Neural cell (in vitro differentiated cells): ENCODE measurements around the gene SPINK8. TPM values are rescaled to one million over a fixed set of nuclear protein-coding genes. Genes with fewer than 3 reads are reported as not detected.
"Not testable (repeated sequence)": the region's sequence is repeated elsewhere in the genome, so short reads cannot be mapped to it uniquely, and the experiment has no call there.

ENCODE experiments used
- H2AFZ ChIP-seq: fragments of 200-600, 300-800 bp; sonication (generic), shearing (Covaris generic); 2 replicates; pipeline ENCODE4 v1.6.0; 2014; ENCODE audit warnings: low read depth, mild to moderate bottlenecking, antibody characterized with exemption, low read length, moderate library complexity
- H3F3A ChIP-seq: fragments of 200-600 bp; shearing (Covaris generic); 2 replicates; pipeline ENCODE4 v1.6.1; 2016; ENCODE audit warnings: mild to moderate bottlenecking, moderate library complexity, mixed read lengths, antibody characterized with exemption, low read length; ENCODE audit not compliant: insufficient read depth, poor library complexity, severe bottlenecking
- H3K27ac ChIP-seq: fragments of 200-600, 300-800 bp; sonication (generic), shearing (Covaris generic); 2 replicates; pipeline ENCODE4 v1.5.1; 2014; ENCODE audit warnings: mild to moderate bottlenecking, low read length, moderate library complexity
- H3K27me3 ChIP-seq: fragments of 300-800, 200-600 bp; sonication (generic), shearing (Covaris generic); 2 replicates; pipeline ENCODE4 v1.6.0; 2014; ENCODE audit warnings: mild to moderate bottlenecking, low read depth, low read length, moderate library complexity; ENCODE audit not compliant: insufficient read depth
- H3K36me3 ChIP-seq: fragments of 300-800, 200-600 bp; sonication (generic), shearing (Covaris generic); 2 replicates; pipeline ENCODE4 v1.5.1; 2014; ENCODE audit warnings: mild to moderate bottlenecking, antibody characterized with exemption, low read length, moderate library complexity; ENCODE audit not compliant: insufficient read depth
- H3K4me2 ChIP-seq: fragments of 300-800, 200-600 bp; sonication (generic), shearing (Covaris generic); 2 replicates; pipeline ENCODE4 v1.6.0; 2014; ENCODE audit warnings: mild to moderate bottlenecking, low read length
- H3K4me3 ChIP-seq: fragments of 300-800, 200-600 bp; sonication (generic), shearing (Covaris generic); 2 replicates; pipeline ENCODE4 v1.5.1; 2014; ENCODE audit warnings: mild to moderate bottlenecking, low read length, moderate library complexity
- H3K79me2 ChIP-seq: fragments of 200-600 bp; shearing (Covaris generic); replicated peaks from 2 replicates; pipeline ENCODE4 v1.6.0; 2014; ENCODE audit warnings: mild to moderate bottlenecking, low read length, moderate library complexity; ENCODE audit not compliant: insufficient read depth
- H3K9ac ChIP-seq: fragments of 300-800, 200-600 bp; sonication (generic), shearing (Covaris generic); 2 replicates; pipeline ENCODE4 v1.6.1; 2016; ENCODE audit warnings: mild to moderate bottlenecking, low read length, mixed read lengths
- H3K9me2 ChIP-seq: fragments of 200-600 bp; shearing (Covaris generic); 2 replicates; pipeline ENCODE4 v1.6.1; 2016; ENCODE audit warnings: mild to moderate bottlenecking, low read length, mixed read lengths; ENCODE audit not compliant: insufficient read depth
- H3K9me3 ChIP-seq: fragments of 200-600, 300-800 bp; sonication (generic), shearing (Covaris generic); 2 replicates; pipeline ENCODE4 v1.6.1; 2016; ENCODE audit warnings: mild to moderate bottlenecking, mixed run types, low read length, moderate library complexity, mixed read lengths
- H4K20me1 ChIP-seq: fragments of 200-600 bp; shearing (Covaris generic); 2 replicates; pipeline ENCODE4 v1.6.1; 2016; ENCODE audit warnings: mild to moderate bottlenecking, mixed run types; ENCODE audit not compliant: insufficient read depth
- EP300 ChIP-seq: fragments of 450-650 bp; conservative IDR thresholded peaks from 2 replicates; pipeline ENCODE4 v1.6.1; 2014; ENCODE audit warnings: antibody characterized with exemption, mild to moderate bottlenecking, moderate library complexity; ENCODE audit not compliant: poor library complexity, severe bottlenecking
- EZH2 ChIP-seq: fragments of 200-600, 300-800 bp; shearing (Covaris generic), sonication (generic); IDR thresholded peaks from 2 replicates; pipeline ENCODE4 v1.6.1; 2014; ENCODE audit warnings: antibody characterized with exemption, low read length, borderline replicate concordance, mild to moderate bottlenecking; ENCODE audit not compliant: insufficient read depth, poor library complexity, severe bottlenecking
- MXI1 ChIP-seq: fragments of 450-650 bp; conservative IDR thresholded peaks from 2 replicates; pipeline ENCODE4 v1.6.1; 2014; ENCODE audit warnings: antibody characterized with exemption, mild to moderate bottlenecking; ENCODE audit not compliant: poor library complexity, severe bottlenecking
- POLR2AphosphoS5 ChIP-seq: IDR thresholded peaks from 2 replicates; pipeline ENCODE4 v1.6.1; 2012
- RAD21 ChIP-seq: fragments of 450-650 bp; conservative IDR thresholded peaks from 2 replicates; pipeline ENCODE4 v1.6.1; 2014; ENCODE audit warnings: antibody characterized with exemption, mild to moderate bottlenecking, moderate library complexity
- SMC3 ChIP-seq: fragments of 450-650 bp; conservative IDR thresholded peaks from 2 replicates; pipeline ENCODE4 v1.6.1; 2014; ENCODE audit warnings: antibody characterized with exemption, mild to moderate bottlenecking, moderate library complexity; ENCODE audit not compliant: poor library complexity
- TAF1 ChIP-seq: IDR thresholded peaks from 2 replicates; pipeline ENCODE4 v1.6.1; 2012; ENCODE audit warnings: low read depth
- polyA plus RNA-seq: library from polyadenylated mRNA; depleted of rRNA; stranded (reverse); fragments of >200 nt; gene quantifications from 2 replicates; pipeline ENCODE4 v1.2.3, GENCODE V29; 2014
- TF ChIP-seq, protein P1 (sequence below): fragments of 450-650 bp; IDR thresholded peaks from 2 replicates; pipeline ENCODE4 v1.5.1; 2014; ENCODE audit warnings: antibody characterized with exemption, mild to moderate bottlenecking, moderate library complexity; ENCODE audit not compliant: poor library complexity, severe bottlenecking
- TF ChIP-seq, protein P2 (sequence below): IDR thresholded peaks from 2 replicates; pipeline ENCODE4 v1.6.1; 2012; ENCODE audit warnings: borderline replicate concordance

SPINK8 gene
- polyA plus RNA-seq, 1 donor from 2014 or later: not detected

DNA sequence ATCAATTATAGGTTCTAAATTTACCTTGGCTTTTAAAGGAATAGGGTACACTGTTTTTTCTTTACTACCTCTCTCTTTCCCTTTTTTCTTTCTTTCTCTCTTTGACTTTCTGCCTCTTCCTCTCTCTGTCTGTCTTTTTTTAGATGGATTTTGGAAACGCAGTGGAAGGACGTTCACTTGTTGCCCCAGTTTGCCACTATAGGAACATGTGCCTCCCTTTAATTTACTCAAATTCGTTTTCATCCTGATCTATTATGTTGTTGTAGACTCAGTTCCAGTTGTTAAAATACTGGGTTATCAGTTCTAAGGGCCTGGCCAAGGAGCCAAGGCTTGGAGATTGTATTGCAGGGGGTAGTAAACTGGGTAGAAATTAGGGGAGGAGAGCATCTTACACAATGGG is 1.1 kb upstream of the SPINK8 start:
- no peak overlapping the region for H3K4me2 ChIP-seq
- no peaks in the 10 kb centered on the region for H3F3A ChIP-seq
- no peak overlapping the region for H3K4me3 ChIP-seq
- H3K9me2 ChIP-seq: no peaks in the 10 kb centered on the region
- H3K9me3 ChIP-seq: no peaks in the 10 kb centered on the region
- H3K9ac ChIP-seq: no peak overlapping the region
- H3K36me3 ChIP-seq: no peaks in the 10 kb centered on the region
- no peaks in the 10 kb centered on the region for H3K79me2 ChIP-seq
- no peaks in the 10 kb centered on the region for H3K27me3 ChIP-seq
- no peaks in the 10 kb centered on the region for H4K20me1 ChIP-seq
- no peak overlapping the region for H3K27ac ChIP-seq
- TF ChIP-seq, protein P1, sequence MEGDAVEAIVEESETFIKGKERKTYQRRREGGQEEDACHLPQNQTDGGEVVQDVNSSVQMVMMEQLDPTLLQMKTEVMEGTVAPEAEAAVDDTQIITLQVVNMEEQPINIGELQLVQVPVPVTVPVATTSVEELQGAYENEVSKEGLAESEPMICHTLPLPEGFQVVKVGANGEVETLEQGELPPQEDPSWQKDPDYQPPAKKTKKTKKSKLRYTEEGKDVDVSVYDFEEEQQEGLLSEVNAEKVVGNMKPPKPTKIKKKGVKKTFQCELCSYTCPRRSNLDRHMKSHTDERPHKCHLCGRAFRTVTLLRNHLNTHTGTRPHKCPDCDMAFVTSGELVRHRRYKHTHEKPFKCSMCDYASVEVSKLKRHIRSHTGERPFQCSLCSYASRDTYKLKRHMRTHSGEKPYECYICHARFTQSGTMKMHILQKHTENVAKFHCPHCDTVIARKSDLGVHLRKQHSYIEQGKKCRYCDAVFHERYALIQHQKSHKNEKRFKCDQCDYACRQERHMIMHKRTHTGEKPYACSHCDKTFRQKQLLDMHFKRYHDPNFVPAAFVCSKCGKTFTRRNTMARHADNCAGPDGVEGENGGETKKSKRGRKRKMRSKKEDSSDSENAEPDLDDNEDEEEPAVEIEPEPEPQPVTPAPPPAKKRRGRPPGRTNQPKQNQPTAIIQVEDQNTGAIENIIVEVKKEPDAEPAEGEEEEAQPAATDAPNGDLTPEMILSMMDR: no peak
- TF ChIP-seq, protein P2, sequence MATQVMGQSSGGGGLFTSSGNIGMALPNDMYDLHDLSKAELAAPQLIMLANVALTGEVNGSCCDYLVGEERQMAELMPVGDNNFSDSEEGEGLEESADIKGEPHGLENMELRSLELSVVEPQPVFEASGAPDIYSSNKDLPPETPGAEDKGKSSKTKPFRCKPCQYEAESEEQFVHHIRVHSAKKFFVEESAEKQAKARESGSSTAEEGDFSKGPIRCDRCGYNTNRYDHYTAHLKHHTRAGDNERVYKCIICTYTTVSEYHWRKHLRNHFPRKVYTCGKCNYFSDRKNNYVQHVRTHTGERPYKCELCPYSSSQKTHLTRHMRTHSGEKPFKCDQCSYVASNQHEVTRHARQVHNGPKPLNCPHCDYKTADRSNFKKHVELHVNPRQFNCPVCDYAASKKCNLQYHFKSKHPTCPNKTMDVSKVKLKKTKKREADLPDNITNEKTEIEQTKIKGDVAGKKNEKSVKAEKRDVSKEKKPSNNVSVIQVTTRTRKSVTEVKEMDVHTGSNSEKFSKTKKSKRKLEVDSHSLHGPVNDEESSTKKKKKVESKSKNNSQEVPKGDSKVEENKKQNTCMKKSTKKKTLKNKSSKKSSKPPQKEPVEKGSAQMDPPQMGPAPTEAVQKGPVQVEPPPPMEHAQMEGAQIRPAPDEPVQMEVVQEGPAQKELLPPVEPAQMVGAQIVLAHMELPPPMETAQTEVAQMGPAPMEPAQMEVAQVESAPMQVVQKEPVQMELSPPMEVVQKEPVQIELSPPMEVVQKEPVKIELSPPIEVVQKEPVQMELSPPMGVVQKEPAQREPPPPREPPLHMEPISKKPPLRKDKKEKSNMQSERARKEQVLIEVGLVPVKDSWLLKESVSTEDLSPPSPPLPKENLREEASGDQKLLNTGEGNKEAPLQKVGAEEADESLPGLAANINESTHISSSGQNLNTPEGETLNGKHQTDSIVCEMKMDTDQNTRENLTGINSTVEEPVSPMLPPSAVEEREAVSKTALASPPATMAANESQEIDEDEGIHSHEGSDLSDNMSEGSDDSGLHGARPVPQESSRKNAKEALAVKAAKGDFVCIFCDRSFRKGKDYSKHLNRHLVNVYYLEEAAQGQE: no peak
- TF ChIP-seq EP300 (no peak), MXI1 (no peak), EZH2 (no peak), TAF1 (no peak), RAD21 (no peak), SMC3 (no peak), POLR2AphosphoS5 (no peak)
- H2AFZ ChIP-seq: no peak overlapping the region

DNA sequence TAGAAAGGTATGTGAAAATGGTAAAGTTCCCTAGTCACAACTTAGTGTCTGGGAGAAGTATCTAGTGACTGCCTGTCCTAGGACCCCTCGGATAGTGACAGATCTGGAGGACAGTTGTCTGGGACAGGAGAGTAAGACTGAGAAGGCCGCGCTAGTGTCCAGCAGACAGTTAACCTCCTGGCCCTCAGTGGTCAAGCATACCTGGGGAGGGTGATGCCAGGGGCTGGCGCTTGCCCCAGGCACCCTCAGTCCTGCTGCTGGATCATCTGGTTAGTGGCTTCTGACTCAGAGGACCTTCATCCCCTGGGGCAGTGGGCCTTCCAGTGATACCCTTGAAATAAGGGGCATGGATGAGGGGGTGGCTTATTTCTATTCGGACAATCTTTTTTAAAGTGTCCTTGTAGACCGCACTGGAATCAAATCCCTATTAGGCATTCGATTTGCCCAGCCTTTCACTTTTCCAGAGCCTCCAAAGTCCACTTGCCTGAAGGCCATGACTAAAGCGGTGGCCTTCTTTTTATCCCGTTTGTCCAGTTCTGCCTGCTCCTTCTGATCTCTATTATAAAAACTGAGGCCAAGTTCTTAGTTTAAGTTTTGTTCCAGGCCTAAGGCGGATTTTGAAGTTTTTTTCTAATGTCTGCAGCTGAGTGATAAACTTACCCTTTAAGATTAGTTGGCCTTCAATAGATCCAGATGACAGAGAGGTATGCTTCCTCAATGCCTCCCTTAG is 1.6 kb downstream of the SPINK8 start:
- H3K9me2 ChIP-seq, H3K79me2 ChIP-seq, H3K36me3 ChIP-seq, H3K9me3 ChIP-seq, H2AFZ ChIP-seq, H3K4me3 ChIP-seq, H3K27me3 ChIP-seq, H3K27ac ChIP-seq, H3F3A ChIP-seq, H3K9ac ChIP-seq, H4K20me1 ChIP-seq, H3K4me2 ChIP-seq: not testable (repeated sequence)

DNA sequence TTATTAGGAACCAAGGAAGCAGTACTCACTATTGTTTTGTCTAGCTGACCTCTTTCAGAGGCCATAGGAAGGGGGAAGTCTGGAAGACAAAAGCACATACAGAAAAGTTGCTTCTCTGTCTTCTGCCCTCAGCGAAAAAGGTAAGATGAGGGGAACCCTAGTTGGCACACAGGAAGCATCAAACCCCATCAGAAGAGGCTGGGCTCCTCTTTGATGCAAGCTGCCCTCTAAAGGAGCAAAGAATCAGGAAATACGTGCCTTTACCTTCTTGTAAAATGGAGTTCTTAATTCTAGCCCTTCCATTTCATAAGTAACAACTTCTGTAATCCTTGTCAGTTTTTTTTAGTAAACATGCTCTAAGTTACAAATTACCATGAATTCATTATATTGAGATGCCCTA is 12.5 kb downstream of the SPINK8 start:
- TF ChIP-seq EZH2 (no peak), SMC3 (no peak), RAD21 (no peak), EP300 (no peak)
- H3K27ac ChIP-seq: no peak overlapping the region
- H3K4me2 ChIP-seq: no peak overlapping the region
- no peak overlapping the region for H2AFZ ChIP-seq
- H3K9ac ChIP-seq: no peak overlapping the region
- no peaks in the 10 kb centered on the region for H3F3A ChIP-seq
- no peaks in the 10 kb centered on the region for H3K27me3 ChIP-seq
- no peaks in the 10 kb centered on the region for H3K79me2 ChIP-seq
- H3K36me3 ChIP-seq: no peaks in the 10 kb centered on the region
- no peaks in the 10 kb centered on the region for H4K20me1 ChIP-seq
- no peaks in the 10 kb centered on the region for H3K9me2 ChIP-seq
- no peak overlapping the region for H3K4me3 ChIP-seq
- H3K9me3 ChIP-seq: no peaks in the 10 kb centered on the region
